ENCODE data around the gene MCHR1.

- TF ChIP-seq CTCF (conservative IDR thresholded peaks at IDR 0.05) (no peak), ZFX (IDR thresholded peaks at IDR 0.05) (no peak)
These were observed 6.1 kb downstream of the MCHR1 start for GRCh38 chr22:40685406-40685805.
